BLaER1 (cell line): Measurements from ENCODE around the gene MTUS2.

ENCODE experiments used
- H3K27ac ChIP-seq: shearing (Covaris generic); formaldehyde crosslinking; 2 replicates; pipeline ENCODE4 v1.8.1; 2022
- H3K27me3 ChIP-seq: shearing (Covaris generic); formaldehyde crosslinking; 2 replicates; pipeline ENCODE4 v1.8.1; 2022
- H3K36me3 ChIP-seq: shearing (Covaris generic); formaldehyde crosslinking; 2 replicates; pipeline ENCODE4 v1.8.1; 2022
- H3K4me1 ChIP-seq: shearing (Covaris generic); formaldehyde crosslinking; 2 replicates; pipeline ENCODE4 v1.8.1; 2022
- H3K4me2 ChIP-seq: shearing (Covaris generic); formaldehyde crosslinking; 2 replicates; pipeline ENCODE4 v1.8.1; 2022
- H3K4me3 ChIP-seq: shearing (Covaris generic); formaldehyde crosslinking; 2 replicates; pipeline ENCODE4 v1.8.1; 2022
- H3K9ac ChIP-seq: shearing (Covaris generic); formaldehyde crosslinking; 2 replicates; pipeline ENCODE4 v1.8.1; 2022
- H3K9me3 ChIP-seq: shearing (Covaris generic); formaldehyde crosslinking; 2 replicates; pipeline ENCODE4 v1.8.1; 2022
- H4K20me1 ChIP-seq: shearing (Covaris generic); formaldehyde crosslinking; 2 replicates; pipeline ENCODE4 v1.8.1; 2022
- Cebpa-rat ChIP-seq: shearing (Covaris generic); IDR thresholded peaks from 2 replicates; pipeline ENCODE4 v1.8.1; 2022

The MTUS2 gene

DNA sequence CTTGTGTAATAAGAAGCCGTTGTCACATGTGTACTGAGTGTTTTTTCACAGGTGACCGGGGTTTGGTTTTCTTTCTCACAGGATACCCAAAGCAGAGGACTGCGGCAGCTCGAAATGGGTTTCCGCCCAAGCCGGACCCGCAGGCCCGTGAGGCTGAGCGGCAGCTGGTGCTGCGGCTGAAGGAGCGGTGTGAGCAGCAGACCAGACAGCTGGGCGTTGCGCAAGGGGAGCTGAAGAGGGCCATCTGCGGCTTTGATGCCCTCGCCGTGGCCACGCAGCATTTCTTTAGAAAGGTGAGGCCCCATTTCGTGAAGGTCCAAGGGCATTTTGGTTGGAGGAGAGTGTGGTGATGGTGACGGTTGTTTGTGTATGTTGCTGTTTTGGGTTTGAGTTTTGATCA is 539.0 kb downstream of the MTUS2 start:
- H3K4me1 ChIP-seq: peaks cover 13% of the 10 kb centered on the region
- no peaks in the 10 kb centered on the region for H4K20me1 ChIP-seq
- H3K27me3 ChIP-seq: no peaks in the 10 kb centered on the region

GRCh38 chr13:29361716-29362115 is 541.6 kb downstream of the MTUS2 start:
- no peaks in the 10 kb centered on the region for H4K20me1 ChIP-seq
- H3K36me3 ChIP-seq: no peaks in the 10 kb centered on the region
- H3K4me1 ChIP-seq: no peaks in the 10 kb centered on the region
- no peaks in the 10 kb centered on the region for H3K9me3 ChIP-seq
- H3K4me3 ChIP-seq: no peak overlapping the region
- no peaks in the 10 kb centered on the region for H3K27me3 ChIP-seq
- H3K27ac ChIP-seq: no peak overlapping the region
- H3K9ac ChIP-seq: no peak overlapping the region
- TF ChIP-seq Cebpa-rat: no peak
- no peak overlapping the region for H3K4me2 ChIP-seq

More for the DNA sequence above, 539.0 kb downstream of the MTUS2 start:
- H3K27ac ChIP-seq: no peak overlapping the region
- no peak overlapping the region for H3K4me2 ChIP-seq
- no peaks in the 10 kb centered on the region for H3K9me3 ChIP-seq
- no peak overlapping the region for H3K9ac ChIP-seq
- H3K36me3 ChIP-seq: no peaks in the 10 kb centered on the region
- H3K4me3 ChIP-seq: no peak overlapping the region
- no peak for TF ChIP-seq Cebpa-rat

DNA sequence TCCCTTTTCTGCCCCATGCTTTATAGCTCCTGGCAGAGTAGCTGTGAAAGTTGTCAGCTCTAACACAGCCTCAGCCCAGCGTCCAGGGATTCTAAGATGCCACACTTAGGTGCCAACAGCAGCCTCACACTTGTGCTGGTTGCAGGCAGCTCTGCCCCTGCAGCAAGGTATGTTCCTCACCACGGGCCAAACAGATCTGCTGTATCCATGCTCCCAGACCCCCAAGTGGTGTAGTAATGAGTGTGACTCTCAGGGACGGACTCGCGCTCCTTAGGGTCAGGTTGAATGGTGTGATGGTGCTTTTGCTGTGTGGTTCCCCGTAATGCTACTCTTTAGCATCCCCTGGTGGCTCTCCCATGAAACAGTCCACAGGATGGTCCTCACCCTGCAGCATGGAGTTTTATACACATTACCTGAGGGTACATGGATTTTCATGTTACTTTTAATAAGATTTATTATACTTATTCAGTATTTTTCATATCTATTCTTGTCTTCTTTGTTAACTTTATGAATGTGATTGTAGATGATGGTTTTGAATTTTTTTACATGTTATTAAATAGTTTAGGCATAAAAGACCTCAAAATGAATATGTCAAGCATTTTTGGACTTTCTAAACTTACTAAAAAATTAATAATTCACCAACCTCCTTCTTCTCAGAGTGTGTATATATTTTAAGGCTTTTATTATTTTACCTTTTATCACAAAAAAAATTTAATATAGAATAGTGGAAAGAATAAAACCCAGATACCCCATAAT is 542.9 kb downstream of the MTUS2 start:
- no peak overlapping the region for H3K27ac ChIP-seq
- TF ChIP-seq Cebpa-rat: no peak
- H3K27me3 ChIP-seq: no peaks in the 10 kb centered on the region
- H3K9ac ChIP-seq: no peak overlapping the region
- no peaks in the 10 kb centered on the region for H3K36me3 ChIP-seq
- H3K4me2 ChIP-seq: no peak overlapping the region
- peaks cover 7% of the 10 kb centered on the region; the same call in 1 of the 2 replicates for H3K4me1 ChIP-seq
- H4K20me1 ChIP-seq: no peaks in the 10 kb centered on the region
- H3K4me3 ChIP-seq: no peak overlapping the region
- H3K9me3 ChIP-seq: no peaks in the 10 kb centered on the region

- Histone ChIP-seq H3K27me3 (no peaks in the 10 kb centered on the region), H4K20me1 (no peaks in the 10 kb centered on the region), H3K4me3 (no peak overlapping the region), H3K9ac (no peak overlapping the region), H3K4me2 (peak overlapping the region; percentile 36), H3K36me3 (no peaks in the 10 kb centered on the region), H3K9me3 (peaks cover 2% of the 10 kb centered on the region), H3K4me1 (peaks cover 13% of the 10 kb centered on the region; the same call in 1 of the 2 replicates), H3K27ac (no peak overlapping the region)
- no peak for TF ChIP-seq Cebpa-rat
Observed at GRCh38 chr13:29369060-29369743, 549.1 kb downstream of the MTUS2 start.

GRCh38 chr13:29379281-29379680 is 559.1 kb downstream of the MTUS2 start:
- Histone ChIP-seq H4K20me1 (no peaks in the 10 kb centered on the region), H3K9me3 (peaks cover 16% of the 10 kb centered on the region), H3K4me2 (no peak overlapping the region), H3K36me3 (no peaks in the 10 kb centered on the region), H3K4me3 (no peak overlapping the region), H3K4me1 (peaks cover 6% of the 10 kb centered on the region), H3K27ac (no peak overlapping the region), H3K9ac (no peak overlapping the region), H3K27me3 (no peaks in the 10 kb centered on the region)
- TF ChIP-seq Cebpa-rat: no peak

DNA sequence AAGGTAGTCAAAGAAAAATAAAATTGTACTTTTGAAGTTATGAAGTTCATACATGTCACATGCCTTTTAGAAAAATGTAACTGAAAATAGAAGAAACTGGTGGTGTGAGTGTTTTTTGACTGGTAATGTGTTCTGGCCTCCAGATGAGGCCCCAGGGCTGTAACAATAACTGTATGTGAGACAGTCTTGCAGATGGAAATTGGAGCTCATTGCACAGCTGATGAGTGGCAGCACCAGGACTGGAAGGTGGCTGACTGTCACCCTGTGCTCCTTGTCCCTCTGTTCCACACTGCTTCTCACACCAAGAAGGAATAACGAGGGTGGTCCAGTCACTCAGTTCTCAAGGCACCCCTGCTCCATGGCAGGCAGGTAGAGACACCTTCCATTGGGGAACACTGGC is 559.7 kb downstream of the MTUS2 start:
- H3K4me3 ChIP-seq: no peak overlapping the region
- no peak overlapping the region for H3K9ac ChIP-seq
- peaks cover 12% of the 10 kb centered on the region for H3K9me3 ChIP-seq
- no peak overlapping the region for H3K27ac ChIP-seq
- peaks cover 12% of the 10 kb centered on the region for H3K4me1 ChIP-seq
- H4K20me1 ChIP-seq: no peaks in the 10 kb centered on the region
- H3K27me3 ChIP-seq: no peaks in the 10 kb centered on the region
- TF ChIP-seq Cebpa-rat: no peak
- H3K4me2 ChIP-seq: no peak overlapping the region
- no peaks in the 10 kb centered on the region for H3K36me3 ChIP-seq

GRCh38 chr13:29382021-29382420 is 561.9 kb downstream of the MTUS2 start:
- Histone ChIP-seq H3K36me3 (no peaks in the 10 kb centered on the region), H3K27me3 (no peaks in the 10 kb centered on the region), H3K4me2 (no peak overlapping the region), H3K9me3 (peaks cover 12% of the 10 kb centered on the region), H4K20me1 (no peaks in the 10 kb centered on the region), H3K9ac (no peak overlapping the region), H3K4me3 (no peak overlapping the region), H3K27ac (no peak overlapping the region), H3K4me1 (peaks cover 17% of the 10 kb centered on the region)
- no peak for TF ChIP-seq Cebpa-rat

DNA sequence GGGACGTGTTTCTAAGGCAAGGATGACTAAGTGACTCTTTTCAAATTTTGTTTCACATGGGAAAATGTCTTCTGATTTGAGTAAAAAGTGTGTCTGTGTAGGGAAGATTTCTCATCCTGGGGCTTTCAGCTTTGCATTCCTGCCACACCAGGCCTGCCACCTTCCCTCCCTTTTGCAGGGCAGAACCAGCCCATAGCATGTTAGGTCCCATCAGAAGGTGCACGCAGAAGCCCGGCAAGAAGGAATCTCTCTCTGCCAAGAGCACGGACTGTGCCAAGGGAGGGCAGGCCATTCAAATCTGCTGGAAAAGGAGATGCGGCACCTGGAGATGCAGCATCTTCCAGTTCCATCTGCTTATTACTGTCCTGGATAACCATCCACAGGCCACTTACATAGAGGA is 563.3 kb downstream of the MTUS2 start:
- H3K4me3 ChIP-seq: no peak overlapping the region
- H3K4me1 ChIP-seq: peaks cover 17% of the 10 kb centered on the region
- no peaks in the 10 kb centered on the region for H3K27me3 ChIP-seq
- no peaks in the 10 kb centered on the region for H4K20me1 ChIP-seq
- peaks cover 9% of the 10 kb centered on the region for H3K9me3 ChIP-seq
- no peak overlapping the region for H3K4me2 ChIP-seq
- no peaks in the 10 kb centered on the region for H3K36me3 ChIP-seq
- no peak for TF ChIP-seq Cebpa-rat
- no peak overlapping the region for H3K9ac ChIP-seq
- no peak overlapping the region for H3K27ac ChIP-seq

GRCh38 chr13:29384466-29384865 is 564.3 kb downstream of the MTUS2 start:
- Histone ChIP-seq H3K9me3 (no peaks in the 10 kb centered on the region), H3K27ac (no peak overlapping the region), H3K27me3 (no peaks in the 10 kb centered on the region), H3K36me3 (no peaks in the 10 kb centered on the region), H4K20me1 (no peaks in the 10 kb centered on the region), H3K4me3 (no peak overlapping the region), H3K4me2 (peak overlapping the region; percentile 46), H3K9ac (no peak overlapping the region), H3K4me1 (peaks cover 17% of the 10 kb centered on the region)
- TF ChIP-seq Cebpa-rat: no peak

- no peaks in the 10 kb centered on the region for H4K20me1 ChIP-seq
- H3K4me2 ChIP-seq: peak overlapping the region; percentile 46
- no peaks in the 10 kb centered on the region for H3K36me3 ChIP-seq
- TF ChIP-seq Cebpa-rat: no peak
- H3K9me3 ChIP-seq: no peaks in the 10 kb centered on the region
- H3K4me1 ChIP-seq: peaks cover 17% of the 10 kb centered on the region
- no peak overlapping the region for H3K9ac ChIP-seq
- no peak overlapping the region for H3K27ac ChIP-seq
- no peak overlapping the region for H3K4me3 ChIP-seq
- H3K27me3 ChIP-seq: no peaks in the 10 kb centered on the region
Observed at GRCh38 chr13:29384871-29385270, 564.7 kb downstream of the MTUS2 start.
